ENCODE results near the gene RAB15.

Gene RAB15

DNA sequence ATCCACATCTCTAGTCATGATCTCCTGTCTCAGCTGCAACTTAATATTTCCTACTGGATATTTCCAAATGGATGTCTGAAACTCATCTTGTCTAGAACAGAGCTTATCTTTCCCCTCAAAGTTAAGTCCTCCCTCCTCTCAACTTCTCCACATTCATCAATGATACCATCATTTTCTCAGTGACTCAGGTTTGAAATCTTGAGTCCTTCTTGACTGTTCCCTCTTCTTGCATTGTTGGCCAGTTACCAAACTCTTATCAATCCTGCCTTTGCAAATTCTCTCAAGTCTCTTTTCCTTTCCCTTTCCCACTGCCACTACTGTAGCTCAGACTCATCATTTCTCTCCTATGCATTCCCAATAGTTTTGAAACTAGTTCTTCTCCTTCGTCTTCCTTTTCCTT lies 72.2 kb downstream of the RAB15 start:
- no peak for DNase-seq

All from activated naive CD4-positive, alpha-beta T cell (primary cell).